ENCODE data around the gene ZNF536. TPM values are rescaled to one million over a fixed set of nuclear protein-coding genes. Genes with fewer than 3 reads are reported as not detected.

The ZNF536 gene
- total RNA-seq, 1 experiment from 2014 or later, result not detected

- ChIA-PET CTCF (no interaction called here), POLR2A (no interaction called here)
- no peak overlapping the region for H3K4me3 ChIP-seq (ENCODE audit: low read depth, low read length)
- no peaks in the 10 kb centered on the region for H3K4me1 ChIP-seq
- H3K27ac Mint-ChIP-seq (ENCODE audit: unreplicated experiment), result no peak overlapping the region
- no peaks in the 10 kb centered on the region for H3K36me3 Mint-ChIP-seq (ENCODE audit: insufficient read depth, unreplicated experiment)
- no peak for TF ChIP-seq CTCF (IDR thresholded peaks at IDR 0.05; ENCODE audit: insufficient read depth in 1 of 2, low read depth in 1 of 2, low read length in 1 of 2, severe bottlenecking in 1 of 2, unreplicated experiment in 1 of 2)
- H3K4me3 Mint-ChIP-seq (ENCODE audit: unreplicated experiment), result no peak overlapping the region
- H3K4me1 Mint-ChIP-seq (ENCODE audit: low read depth, unreplicated experiment), result no peaks in the 10 kb centered on the region
- H3K27me3 Mint-ChIP-seq (ENCODE audit: insufficient read depth, unreplicated experiment), result peaks cover 26% of the 10 kb centered on the region
- no peaks in the 10 kb centered on the region for H3K9me3 ChIP-seq
- BruUV-seq (replicated peaks), result no TSS peak
- H3K9me3 Mint-ChIP-seq (ENCODE audit: unreplicated experiment), result no peaks in the 10 kb centered on the region
- DNase-seq, result no peak
- intact Hi-C loops (cut with micrococcal nuclease; ENCODE audit: unreplicated experiment), result no loop called here
- no peaks in the 10 kb centered on the region; the same call in 1 of the 2 replicates for H3K27me3 ChIP-seq (replicated peaks; ENCODE audit: control insufficient read depth, insufficient read depth, low read length)
- no peaks in the 10 kb centered on the region for H3K36me3 ChIP-seq (ENCODE audit: control insufficient read depth, insufficient read depth, low read length)
Observed at GRCh38 chr19:30369833-30370232, 2.4 kb upstream of the ZNF536 start.

DNA sequence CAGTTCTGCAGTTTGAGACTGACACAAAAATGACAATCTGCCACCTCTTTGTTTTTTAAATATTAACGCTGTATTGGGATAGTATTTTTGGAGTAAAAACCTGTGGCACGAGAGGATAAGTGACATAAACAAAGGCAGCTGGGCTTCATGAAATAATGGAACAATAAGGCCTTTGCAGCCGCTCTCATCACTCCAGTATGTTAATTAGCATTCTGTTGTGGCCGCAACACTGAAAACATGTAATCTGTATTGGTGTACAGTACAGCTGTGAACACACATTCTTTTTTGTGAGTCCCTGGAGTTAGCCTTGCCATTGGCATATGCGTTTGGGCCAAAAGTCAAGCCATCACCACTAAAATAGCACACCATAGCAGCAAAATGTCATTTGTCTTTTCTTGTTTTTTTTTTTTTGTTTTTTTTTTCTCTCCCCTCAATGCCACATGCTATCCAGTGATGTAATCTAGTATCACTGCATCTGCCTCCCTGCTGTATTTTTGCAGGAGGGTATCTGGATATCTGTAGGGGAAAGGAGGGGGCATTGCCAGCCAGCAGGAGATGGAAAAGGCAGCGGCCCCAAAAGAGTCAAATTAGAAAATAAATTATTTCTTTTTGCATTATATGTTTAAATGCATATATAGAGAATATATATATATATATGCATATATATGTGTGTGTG, 885 bp upstream of the ZNF536 start:
- POLR2A ChIA-PET, result no interaction called here
- Histone ChIP-seq H3K4me3 (ENCODE audit: low read depth, low read length) (no peak overlapping the region), H3K4me1 (no peaks in the 10 kb centered on the region), H3K9me3 (no peaks in the 10 kb centered on the region), H3K36me3 (ENCODE audit: control insufficient read depth, insufficient read depth, low read length) (no peaks in the 10 kb centered on the region), H3K27me3 (replicated peaks; ENCODE audit: control insufficient read depth, insufficient read depth, low read length) (no peaks in the 10 kb centered on the region; the same call in 1 of the 2 replicates)
- no peak for TF ChIP-seq CTCF (IDR thresholded peaks at IDR 0.05; ENCODE audit: insufficient read depth in 1 of 2, low read depth in 1 of 2, low read length in 1 of 2, severe bottlenecking in 1 of 2, unreplicated experiment in 1 of 2)
- H3K9me3 Mint-ChIP-seq (ENCODE audit: unreplicated experiment), result no peaks in the 10 kb centered on the region
- no peak for DNase-seq
- peaks cover 23% of the 10 kb centered on the region for H3K27me3 Mint-ChIP-seq (ENCODE audit: insufficient read depth, unreplicated experiment)
- intact Hi-C loops (cut with micrococcal nuclease; ENCODE audit: unreplicated experiment), result no loop called here
- no peak overlapping the region for H3K4me3 Mint-ChIP-seq (ENCODE audit: unreplicated experiment)
- CTCF ChIA-PET, result interaction anchor here (0.5 kb wide), 1 partner anchor 27 kb away, joined by 4 read pairs; no protein-coding TSS in a partner anchor
- H3K36me3 Mint-ChIP-seq (ENCODE audit: insufficient read depth, unreplicated experiment), result no peaks in the 10 kb centered on the region
- H3K4me1 Mint-ChIP-seq (ENCODE audit: low read depth, unreplicated experiment), result no peaks in the 10 kb centered on the region
- no TSS peak for BruUV-seq (replicated peaks)
- H3K27ac Mint-ChIP-seq (ENCODE audit: unreplicated experiment), result no peak overlapping the region

- Histone ChIP-seq H3K36me3 (ENCODE audit: control insufficient read depth, insufficient read depth, low read length) (no peaks in the 10 kb centered on the region), H3K9me3 (no peaks in the 10 kb centered on the region), H3K27me3 (replicated peaks; ENCODE audit: control insufficient read depth, insufficient read depth, low read length) (no peaks in the 10 kb centered on the region), H3K4me1 (no peaks in the 10 kb centered on the region), H3K4me3 (ENCODE audit: low read depth, low read length) (no peak overlapping the region)
- no peak overlapping the region for H3K27ac Mint-ChIP-seq (ENCODE audit: unreplicated experiment)
- no peaks in the 10 kb centered on the region for H3K9me3 Mint-ChIP-seq (ENCODE audit: unreplicated experiment)
- DNase-seq, result no peak
- H3K4me1 Mint-ChIP-seq (ENCODE audit: low read depth, unreplicated experiment), result no peaks in the 10 kb centered on the region
- H3K36me3 Mint-ChIP-seq (ENCODE audit: insufficient read depth, unreplicated experiment), result no peaks in the 10 kb centered on the region
- H3K27me3 Mint-ChIP-seq (ENCODE audit: insufficient read depth, unreplicated experiment), result peaks cover 11% of the 10 kb centered on the region
- H3K4me3 Mint-ChIP-seq (ENCODE audit: unreplicated experiment), result no peak overlapping the region
- ChIA-PET POLR2A (no interaction called here), CTCF (no interaction called here)
- no TSS peak for BruUV-seq (replicated peaks)
- intact Hi-C loops (cut with micrococcal nuclease; ENCODE audit: unreplicated experiment), result no loop called here
- no peak for TF ChIP-seq CTCF (IDR thresholded peaks at IDR 0.05; ENCODE audit: insufficient read depth in 1 of 2, low read depth in 1 of 2, low read length in 1 of 2, severe bottlenecking in 1 of 2, unreplicated experiment in 1 of 2)
Observed at GRCh38 chr19:30373593-30373992, 1.4 kb downstream of the ZNF536 start.
